SIG-M5 treated with dmso at 0.1 percent for 504 hours (cell line): ENCODE results near the gene ORC5.
A peak's percentile ranks its signal among the peaks of the same experiment; 100 is the strongest.
"Not testable (repeated sequence)": the region's sequence is repeated elsewhere in the genome, so short reads cannot be mapped to it uniquely, and the experiment has no call there.

Experiments used
- DNase-seq: peaks from one replicate; lab custom pipeline; 2025; ENCODE audit not compliant: unreplicated experiment; lab: John Stamatoyannopoulos, UW

Gene ORC5

DNA sequence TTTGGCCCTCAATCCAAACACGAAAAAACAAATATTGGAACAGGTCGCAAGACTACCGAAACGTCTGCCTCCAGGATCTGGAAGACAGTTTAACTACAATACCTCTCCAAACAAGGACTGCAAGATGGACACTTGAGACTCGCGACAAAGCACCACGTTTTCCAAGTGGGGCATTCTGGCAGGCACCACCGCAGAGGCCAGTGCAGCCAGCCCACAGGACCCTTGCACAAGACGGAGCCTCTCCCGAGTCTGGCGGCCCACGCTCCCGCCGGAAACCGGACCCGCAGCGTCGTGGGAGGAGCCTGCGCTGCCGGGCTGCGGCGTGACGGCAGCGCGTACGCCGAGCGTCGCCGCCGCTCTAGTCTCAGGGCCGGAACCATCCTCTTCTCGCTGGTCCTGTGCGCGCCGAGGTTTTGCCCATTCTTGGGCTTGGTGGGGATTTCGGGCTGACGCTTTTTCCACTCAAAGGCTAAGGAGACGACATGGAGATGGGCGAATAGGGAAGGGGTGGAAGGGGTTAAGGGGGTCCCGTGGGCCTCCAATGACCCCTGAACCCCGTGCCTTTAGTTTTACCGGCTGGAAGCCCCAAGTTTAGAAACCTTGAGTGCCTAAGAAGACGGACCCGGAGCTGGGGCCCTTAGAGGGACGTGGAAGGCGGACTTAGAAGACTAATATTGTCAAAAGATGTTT is at the start of gene ORC5:
Gene ORC5, minus strand, starts transcription at position 283 of the 690 bp plus-strand sequence. Its CDS starts 109 bp downstream, at position 174.
- peak; percentile 84 for DNase-seq

GRCh38 chr7:104255616-104256015 is 47.8 kb upstream of the ORC5 start:
- no peak for DNase-seq

- no peak for DNase-seq
Measured at GRCh38 chr7:104255194-104255593, 47.4 kb upstream of the ORC5 start.

- no peak for DNase-seq
Measured at GRCh38 chr7:104254696-104255095, 46.9 kb upstream of the ORC5 start.

DNA sequence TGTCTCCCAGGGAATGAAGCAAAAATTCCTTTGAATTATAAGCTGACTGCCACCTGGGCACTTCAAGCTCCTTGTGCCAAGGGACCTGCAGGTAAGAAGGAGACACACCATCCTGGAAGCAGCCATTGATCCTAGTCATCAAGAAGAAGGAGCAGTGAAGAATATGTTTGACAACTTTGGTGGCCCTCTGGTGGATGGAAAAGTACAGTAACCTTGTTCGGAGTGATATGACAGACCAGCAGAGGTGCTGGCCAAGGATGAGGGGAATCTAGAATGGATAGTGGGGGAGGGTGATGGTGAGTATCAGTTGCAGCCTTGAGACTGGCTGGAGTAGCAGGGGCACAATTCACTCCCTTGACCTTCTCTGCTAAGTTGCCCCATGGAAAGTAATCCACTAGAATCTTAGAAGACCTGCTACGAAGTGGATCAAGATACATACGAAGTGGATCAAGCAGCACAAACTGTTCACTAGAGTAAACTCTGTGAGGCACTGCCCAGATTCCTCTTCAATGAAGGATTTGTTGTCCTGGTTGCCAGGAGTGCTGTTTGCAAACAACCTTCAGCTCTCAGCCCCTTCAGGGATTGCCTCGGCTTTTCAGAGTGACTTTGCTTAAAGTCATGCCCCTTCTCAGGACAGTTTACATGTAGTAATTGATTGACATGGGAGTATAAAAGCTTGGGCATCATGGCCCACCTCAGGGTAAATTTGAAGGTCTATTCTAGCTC is 44.8 kb upstream of the ORC5 start:
- DNase-seq = peak; percentile 32

GRCh38 chr7:104242638-104243037 is 34.8 kb upstream of the ORC5 start:
- no peak for DNase-seq

DNA sequence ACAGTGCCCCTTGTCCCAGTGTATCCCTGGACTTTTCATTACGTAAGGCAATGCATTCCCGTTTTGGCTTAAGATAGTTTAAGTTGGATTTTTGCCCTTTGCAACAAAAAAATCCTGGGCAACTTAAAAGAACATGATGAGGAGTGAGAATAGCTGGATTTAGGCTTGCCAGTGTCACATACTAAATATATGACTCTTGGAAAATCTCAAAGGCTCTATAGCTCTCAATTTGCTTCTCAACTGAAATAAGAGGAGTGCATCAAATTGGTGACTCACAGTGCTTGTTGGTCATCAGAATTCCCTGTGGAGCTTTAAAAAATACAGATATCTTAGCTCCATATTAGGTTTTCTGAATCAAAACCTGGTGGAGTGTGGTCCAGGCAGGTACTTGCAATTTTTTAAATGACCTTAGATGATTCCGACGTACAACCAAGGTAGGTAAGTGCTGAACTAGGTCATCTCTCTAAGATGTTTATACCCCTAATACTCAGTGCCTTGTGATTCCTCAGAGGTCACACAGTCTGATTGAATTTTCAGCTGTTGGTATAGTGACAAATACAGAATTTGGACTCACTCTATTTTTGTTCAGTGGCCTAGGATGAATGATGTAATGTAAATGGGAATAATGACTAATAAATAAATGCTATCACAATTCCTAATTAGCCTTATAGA is 33.9 kb upstream of the ORC5 start:
- DNase-seq = no peak

DNA sequence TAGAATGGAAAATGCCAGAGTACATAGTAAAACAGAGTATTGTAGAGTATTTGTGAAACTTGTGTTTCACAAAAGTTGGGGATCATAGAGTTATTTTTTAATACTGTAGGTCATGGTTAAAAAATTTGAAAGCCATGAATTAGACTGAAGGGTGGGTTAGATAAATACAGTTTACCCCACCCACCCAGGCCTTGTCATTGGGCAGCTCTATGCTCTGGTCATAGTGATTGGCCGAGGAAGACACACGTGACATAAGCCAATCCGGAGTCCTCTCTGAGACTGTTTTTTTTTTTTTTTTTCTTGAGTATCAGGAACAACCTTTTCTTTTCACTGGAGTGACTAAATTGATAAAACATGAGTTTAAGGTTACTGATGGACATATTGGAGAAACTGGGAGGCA is 33.3 kb upstream of the ORC5 start:
- no peak for DNase-seq

DNA sequence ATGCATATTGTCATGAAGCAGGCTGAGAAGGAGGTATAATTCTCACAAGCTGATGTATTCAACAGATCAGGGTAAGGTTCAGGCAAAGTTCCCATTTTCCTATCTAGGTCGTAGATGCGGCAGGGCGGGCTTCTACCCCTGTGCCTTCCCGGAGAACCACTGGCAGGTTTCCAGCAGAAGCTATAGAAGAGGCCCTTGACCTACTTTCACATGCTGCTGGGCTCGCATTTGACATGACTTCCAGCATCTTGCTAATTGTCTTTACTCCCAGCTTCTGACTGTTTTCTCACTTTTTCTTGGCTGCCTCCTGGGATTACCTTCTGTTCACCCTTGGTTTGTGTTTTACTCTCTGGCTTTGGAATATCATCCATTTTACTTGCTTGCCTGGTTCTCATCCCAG is 32.6 kb upstream of the ORC5 start:
- no peak for DNase-seq

- not testable (repeated sequence) for DNase-seq
Measured at GRCh38 chr7:104234990-104235389, 27.2 kb upstream of the ORC5 start.

- peak; percentile 54 for DNase-seq
Measured at GRCh38 chr7:104231054-104232046, 23.5 kb upstream of the ORC5 start.

GRCh38 chr7:104230606-104231005 is 22.8 kb upstream of the ORC5 start:
- no peak for DNase-seq

DNA sequence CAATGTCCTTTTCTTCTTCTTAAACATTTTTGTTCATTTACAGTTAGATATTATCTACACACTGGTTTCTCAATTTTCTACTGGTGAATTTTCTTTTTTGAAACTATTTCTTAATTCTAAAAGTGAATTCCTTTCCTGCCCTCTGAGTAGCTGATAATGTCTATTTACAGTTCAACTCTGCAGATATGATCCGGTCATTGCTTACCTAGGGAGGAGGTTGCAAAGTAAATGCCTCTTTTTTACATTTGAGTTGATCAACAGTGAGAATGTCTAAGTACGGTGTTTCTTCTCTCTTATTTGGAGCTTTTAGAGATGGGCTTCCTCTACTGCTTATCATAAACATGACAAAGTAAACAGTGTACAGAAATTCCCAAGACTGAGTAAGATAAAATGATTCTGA is 20.6 kb upstream of the ORC5 start:
- no peak for DNase-seq

DNA sequence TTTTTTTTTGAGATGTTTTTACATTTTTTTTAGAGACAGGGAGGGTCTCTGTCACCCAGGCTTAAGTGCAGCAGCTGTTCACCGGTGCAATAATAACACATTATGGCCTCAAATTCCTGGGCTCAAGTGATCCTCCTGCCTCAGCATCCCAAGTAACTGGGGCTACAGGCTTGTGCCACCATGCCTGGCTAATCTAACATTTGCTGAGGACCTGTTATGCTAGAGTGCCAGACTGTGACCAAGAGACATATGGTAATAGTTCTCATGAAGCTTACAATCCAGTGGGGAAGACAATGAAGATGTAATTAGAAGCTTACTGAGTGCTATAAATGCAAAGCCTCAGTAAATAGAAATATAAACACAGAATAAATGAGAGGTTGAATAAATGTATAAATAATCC is 17.6 kb upstream of the ORC5 start:
- DNase-seq = no peak

GRCh38 chr7:104217620-104218019 is 9.8 kb upstream of the ORC5 start:
- DNase-seq = no peak

DNA sequence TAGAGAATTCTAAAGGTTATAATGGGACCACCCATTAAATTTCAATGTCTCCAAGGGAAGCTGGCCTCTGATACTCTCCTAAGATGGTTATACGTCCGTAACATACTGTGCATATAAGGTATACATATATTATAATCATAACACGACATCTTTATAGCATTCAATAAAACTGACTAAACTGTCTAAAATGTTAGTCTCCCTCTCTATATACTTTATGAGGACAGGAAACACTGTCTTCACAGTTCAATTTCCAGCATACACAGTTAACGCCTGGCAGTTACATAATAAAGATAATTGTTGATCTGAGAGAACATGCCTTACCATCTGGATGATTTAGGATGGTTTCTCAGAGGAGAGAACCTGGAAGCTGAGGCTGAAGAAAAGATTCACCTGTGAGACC is 1.2 kb upstream of the ORC5 start:
- DNase-seq = no peak

DNA sequence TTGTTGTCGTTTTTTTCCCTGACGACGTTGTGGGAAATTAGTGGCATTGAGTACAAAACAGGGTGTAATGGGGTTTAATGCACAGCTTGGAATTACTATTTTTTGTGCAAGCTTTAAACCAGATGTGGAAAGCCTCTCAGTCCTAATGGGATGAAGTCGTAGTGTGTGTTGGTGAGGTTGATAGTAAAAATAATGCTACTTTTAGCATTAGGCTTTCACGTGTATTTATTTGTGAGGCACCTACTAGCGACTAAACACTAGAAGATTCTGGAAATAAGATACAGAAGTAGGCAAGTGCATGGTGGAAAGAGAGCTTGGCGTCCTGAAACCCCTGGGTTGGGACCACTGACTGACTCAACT is 588 bp upstream of the ORC5 start:
- no peak for DNase-seq

DNA sequence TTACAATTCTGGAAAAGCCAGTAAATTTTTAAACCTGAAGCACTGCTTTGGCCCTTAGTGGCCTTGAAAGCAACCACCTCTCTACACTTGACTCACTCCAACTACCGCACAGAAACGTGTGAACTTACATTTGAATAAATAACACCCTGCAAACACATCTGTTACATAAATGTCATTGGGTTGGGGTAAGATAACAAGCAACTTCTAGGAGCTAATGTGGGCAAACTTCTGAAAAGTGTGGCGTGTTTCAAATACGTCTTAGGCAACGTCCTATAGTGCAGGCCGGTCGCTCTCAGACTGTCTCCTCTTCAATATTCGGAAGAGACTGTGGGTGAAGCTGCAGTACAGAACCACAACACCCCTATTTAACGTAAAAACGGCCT is 474 bp downstream of the ORC5 start:
- DNase-seq = peak; percentile 21

- peak; percentile 33 for DNase-seq
Measured at GRCh38 chr7:104206841-104207240, 972 bp downstream of the ORC5 start.

DNA sequence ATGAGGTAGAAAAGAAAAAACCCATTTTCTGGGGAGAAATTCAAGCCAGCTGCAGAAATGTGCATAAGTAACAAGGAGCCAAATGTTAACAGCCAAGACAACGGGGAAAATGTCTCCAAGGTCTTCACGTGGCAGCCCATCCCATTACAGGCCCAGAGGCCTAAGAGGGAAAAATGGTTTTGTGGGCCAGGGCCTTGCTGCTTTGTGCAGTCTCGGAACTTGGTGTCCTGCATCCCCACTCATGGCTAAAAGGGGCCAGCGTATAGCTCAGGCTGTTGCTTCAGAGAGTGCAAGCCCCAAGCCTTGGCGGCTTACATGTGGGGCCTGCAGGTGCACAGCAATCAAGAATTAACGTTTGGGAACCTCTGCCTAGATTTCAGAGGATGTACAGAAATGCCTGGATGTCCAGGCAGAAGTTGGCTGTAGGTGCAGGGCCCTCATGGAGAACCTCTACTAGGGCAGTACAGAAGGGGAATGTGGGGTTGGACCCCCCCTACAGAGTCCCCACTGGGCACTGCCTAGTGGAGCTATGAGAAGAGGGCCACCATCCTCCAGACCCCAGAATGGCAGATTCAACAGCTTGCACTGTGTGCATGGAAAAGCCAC is 9.0 kb downstream of the ORC5 start:
- no peak for DNase-seq

GRCh38 chr7:104196161-104196560 is 11.7 kb downstream of the ORC5 start:
- DNase-seq = no peak
